Measurements from ENCODE around the gene DCAF7. TPM values are rescaled to one million over a fixed set of nuclear protein-coding genes. Genes with fewer than 3 reads are reported as not detected.
A peak's percentile ranks its signal among the peaks of the same experiment; 100 is the strongest.

The DCAF7 gene
- total RNA-seq, 1 experiment from 2014 or later, result 60.4 TPM

GRCh38 chr17:63635787-63636186 lies 85.5 kb downstream of the DCAF7 start:
- no peaks in the 10 kb centered on the region for H3K27me3 ChIP-seq (ENCODE audit: control insufficient read depth, insufficient read depth, low read length)
- H3K4me3 ChIP-seq (ENCODE audit: low read depth in 2 of 2, low read length in 2 of 2), result no peak overlapping the region
- in situ Hi-C loops (cut with HindIII; ENCODE audit: low pct_unique_long_range_greater_than_20kb, low sequenced_read_pairs) (no loop called here), intact Hi-C loops (cut with micrococcal nuclease; ENCODE audit: unreplicated experiment) (no loop called here)
- TSS peak; percentile 44 for BruUV-seq (replicated peaks)
- DNase-seq (ENCODE audit: low read depth, low spot score), result no peak
- POLR2A ChIA-PET, result no interaction called here
- CTCF ChIA-PET, result no interaction called here
- H3K27ac ChIP-seq (ENCODE audit: low read length), result no peak overlapping the region
- no peak for ATAC-seq
- no peaks in the 10 kb centered on the region; the same call in 1 of the 2 replicates for H3K36me3 ChIP-seq (ENCODE audit: control insufficient read depth, insufficient read depth, low read length)
- H3K4me1 ChIP-seq (ENCODE audit: control insufficient read depth, insufficient read depth, low read length), result no peaks in the 10 kb centered on the region
- no peaks in the 10 kb centered on the region for H3K9me3 ChIP-seq (ENCODE audit: control insufficient read depth, insufficient read depth, low read depth, low read length)
- TF ChIP-seq SIN3A (IDR thresholded peaks at IDR 0.05; ENCODE audit: borderline replicate concordance, insufficient read depth, low read depth, low read length), result no peak
- TF ChIP-seq REST (IDR thresholded peaks at IDR 0.05; ENCODE audit: insufficient read depth in 1 of 2, low read depth in 2 of 2, low read length in 1 of 2), result no peak
- TF ChIP-seq CTCF (IDR thresholded peaks at IDR 0.05), result no peak
- TF ChIP-seq POLR2AphosphoS5 (IDR thresholded peaks at IDR 0.05; ENCODE audit: low read depth, low read length), result no peak
- no peak for TF ChIP-seq TCF7L2 (IDR thresholded peaks at IDR 0.05; ENCODE audit: low read depth, low read length)

- BruUV-seq (replicated peaks), result no TSS peak
- CTCF ChIA-PET, result no interaction called here
Observed at GRCh38 chr17:63639125-63639524, 88.8 kb downstream of the DCAF7 start.

More at GRCh38 chr17:63639125-63639524, 88.8 kb downstream of the DCAF7 start:
- in situ Hi-C loops (cut with HindIII; ENCODE audit: low pct_unique_long_range_greater_than_20kb, low sequenced_read_pairs), result no loop called here
- Histone ChIP-seq H3K4me3 (ENCODE audit: low read depth in 2 of 2, low read length in 2 of 2) (no peak overlapping the region), H3K36me3 (ENCODE audit: control insufficient read depth, insufficient read depth, low read length) (no peaks in the 10 kb centered on the region; the same call in 1 of the 2 replicates), H3K9me3 (ENCODE audit: control insufficient read depth, insufficient read depth, low read depth, low read length) (no peaks in the 10 kb centered on the region), H3K27ac (ENCODE audit: low read length) (no peak overlapping the region), H3K27me3 (ENCODE audit: control insufficient read depth, insufficient read depth, low read length) (no peaks in the 10 kb centered on the region), H3K4me1 (ENCODE audit: control insufficient read depth, insufficient read depth, low read length) (no peaks in the 10 kb centered on the region)
- intact Hi-C loops (cut with micrococcal nuclease; ENCODE audit: unreplicated experiment), result no loop called here
- ATAC-seq (no peak), DNase-seq (ENCODE audit: low read depth, low spot score) (no peak)
- no peak for TF ChIP-seq TCF7L2 (IDR thresholded peaks at IDR 0.05; ENCODE audit: low read depth, low read length)
- no peak for TF ChIP-seq SIN3A (IDR thresholded peaks at IDR 0.05; ENCODE audit: borderline replicate concordance, insufficient read depth, low read depth, low read length)
- no peak for TF ChIP-seq REST (IDR thresholded peaks at IDR 0.05; ENCODE audit: insufficient read depth in 1 of 2, low read depth in 2 of 2, low read length in 1 of 2)
- no peak for TF ChIP-seq CTCF (IDR thresholded peaks at IDR 0.05)
- TF ChIP-seq POLR2AphosphoS5 (IDR thresholded peaks at IDR 0.05; ENCODE audit: low read depth, low read length), result no peak
- POLR2A ChIA-PET, result no interaction called here
